Glutamatergic neuron (in vitro differentiated cells): ENCODE data around the gene NAV2. TPM values are rescaled to one million over a fixed set of nuclear protein-coding genes. Genes with fewer than 3 reads are reported as not detected.
A peak's percentile ranks its signal among the peaks of the same experiment; 100 is the strongest.

Source experiments
- DNase-seq: peaks from one replicate; pipeline ENCODE4 v3.0.0; 2022
- H3K27ac Mint-ChIP-seq: one replicate; pipeline ENCODE4 v1.8.0; 2020; ENCODE audit warnings: mild to moderate bottlenecking, mixed read lengths, inconsistent platforms; ENCODE audit not compliant: unreplicated experiment
- H3K27me3 Mint-ChIP-seq: one replicate; pipeline ENCODE4 v1.8.0; 2020; ENCODE audit warnings: mild to moderate bottlenecking, moderate library complexity, mixed read lengths, inconsistent platforms; ENCODE audit not compliant: unreplicated experiment
- H3K36me3 Mint-ChIP-seq: one replicate; pipeline ENCODE4 v1.8.0; 2020; ENCODE audit warnings: mild to moderate bottlenecking, mixed read lengths, inconsistent platforms; ENCODE audit not compliant: unreplicated experiment
- H3K4me1 Mint-ChIP-seq: one replicate; pipeline ENCODE4 v1.8.0; 2020; ENCODE audit warnings: mild to moderate bottlenecking, low read depth, mixed read lengths, inconsistent platforms; ENCODE audit not compliant: unreplicated experiment
- H3K4me3 Mint-ChIP-seq: one replicate; pipeline ENCODE4 v1.8.0; 2020; ENCODE audit warnings: mild to moderate bottlenecking, mixed read lengths, inconsistent platforms; ENCODE audit not compliant: unreplicated experiment
- H3K9me3 Mint-ChIP-seq: one replicate; pipeline ENCODE4 v1.8.0; 2020; ENCODE audit warnings: mild to moderate bottlenecking, moderate library complexity, mixed read lengths, inconsistent platforms; ENCODE audit not compliant: unreplicated experiment
- CTCF ChIP-seq: fragments of 200-600 bp; sonication (generic); IDR thresholded peaks from one replicate; pipeline ENCODE4 v1.5.0; 2021; ENCODE audit not compliant: partially characterized antibody, unreplicated experiment
- total RNA-seq: library from RNA; stranded (reverse); fragmentation: NEBNext Ultra II Directional; extraction: Animal tissue kit (Norgen Biotek cat#: 25700); gene quantifications from one replicate; pipeline ENCODE4 v1.2.1, GENCODE V29; 2021; ENCODE audit not compliant: unreplicated experiment

Gene NAV2
- total RNA-seq, 1 donor from 2014 or later = 117 TPM

GRCh38 chr11:19817265-19817851 is 104.7 kb downstream of the NAV2 start:
- Mint-ChIP-seq H3K36me3 (no peaks in the 10 kb centered on the region), H3K27me3 (peaks cover 10% of the 10 kb centered on the region), H3K4me3 (no peak overlapping the region), H3K27ac (no peak overlapping the region), H3K4me1 (peaks cover 41% of the 10 kb centered on the region), H3K9me3 (peaks cover 15% of the 10 kb centered on the region)
- no peak for DNase-seq
- TF ChIP-seq CTCF = no peak

- no peak for TF ChIP-seq CTCF
- Mint-ChIP-seq H3K4me1 (peaks cover 46% of the 10 kb centered on the region), H3K9me3 (peaks cover 15% of the 10 kb centered on the region), H3K4me3 (no peak overlapping the region), H3K36me3 (no peaks in the 10 kb centered on the region), H3K27me3 (peaks cover 10% of the 10 kb centered on the region), H3K27ac (no peak overlapping the region)
- DNase-seq = no peak
Measured at GRCh38 chr11:19817870-19818269, 105.2 kb downstream of the NAV2 start.

- Mint-ChIP-seq H3K9me3 (peaks cover 17% of the 10 kb centered on the region), H3K27ac (no peak overlapping the region), H3K36me3 (no peaks in the 10 kb centered on the region), H3K4me1 (peaks cover 46% of the 10 kb centered on the region), H3K4me3 (peak overlapping the region; percentile 2), H3K27me3 (peaks cover 9% of the 10 kb centered on the region)
- TF ChIP-seq CTCF = no peak
- no peak for DNase-seq
Measured at GRCh38 chr11:19818619-19819018, 106.0 kb downstream of the NAV2 start.

- TF ChIP-seq CTCF = no peak
- peaks cover 7% of the 10 kb centered on the region for H3K27me3 Mint-ChIP-seq
- no peak for DNase-seq
- H3K4me1 Mint-ChIP-seq = peaks cover 41% of the 10 kb centered on the region
- no peaks in the 10 kb centered on the region for H3K36me3 Mint-ChIP-seq
- H3K9me3 Mint-ChIP-seq = peaks cover 17% of the 10 kb centered on the region
- H3K4me3 Mint-ChIP-seq = peak overlapping the region; percentile 2
- H3K27ac Mint-ChIP-seq = no peak overlapping the region
Measured at GRCh38 chr11:19819148-19819547, 106.5 kb downstream of the NAV2 start.

GRCh38 chr11:19820100-19820499 is 107.5 kb downstream of the NAV2 start:
- no peak overlapping the region for H3K4me3 Mint-ChIP-seq
- no peaks in the 10 kb centered on the region for H3K36me3 Mint-ChIP-seq
- H3K9me3 Mint-ChIP-seq = peaks cover 19% of the 10 kb centered on the region
- H3K27ac Mint-ChIP-seq = no peak overlapping the region
- DNase-seq = no peak
- H3K27me3 Mint-ChIP-seq = peaks cover 5% of the 10 kb centered on the region
- TF ChIP-seq CTCF = no peak
- H3K4me1 Mint-ChIP-seq = peaks cover 40% of the 10 kb centered on the region
